GM18861 (cell line): ENCODE results near the gene HOPX.
"Not testable (repeated sequence)": the region's sequence is repeated elsewhere in the genome, so short reads cannot be mapped to it uniquely, and the experiment has no call there.

Experiments
- ATAC-seq: cut with Tn5 transposase; IDR thresholded peaks from one replicate; pipeline ENCODE4 v1.9.1; 2021; ENCODE audit not compliant: unreplicated experiment

HOPX gene

GRCh38 chr4:56630876-56631666 lies 50.0 kb downstream of the HOPX start:
- no peak for ATAC-seq

DNA sequence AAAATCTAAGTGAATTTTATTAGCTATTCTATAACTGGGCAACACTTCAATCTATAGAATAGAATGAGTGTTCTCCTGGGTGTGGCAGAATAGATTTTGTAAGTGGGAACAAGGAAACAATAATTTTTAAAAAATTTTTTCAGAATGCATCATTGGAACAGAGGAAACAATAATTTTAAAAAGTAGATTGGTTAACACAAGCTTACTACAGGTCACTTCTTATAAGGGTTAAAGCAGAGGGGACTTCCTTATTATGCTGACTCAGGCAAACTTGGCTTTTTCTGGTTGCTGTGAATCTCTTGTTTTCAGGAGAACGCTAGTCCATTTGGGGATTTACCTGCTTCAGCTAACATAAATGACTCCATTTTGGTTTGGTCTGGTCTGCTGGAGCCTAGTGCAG lies 52.5 kb downstream of the HOPX start:
- ATAC-seq: no peak

DNA sequence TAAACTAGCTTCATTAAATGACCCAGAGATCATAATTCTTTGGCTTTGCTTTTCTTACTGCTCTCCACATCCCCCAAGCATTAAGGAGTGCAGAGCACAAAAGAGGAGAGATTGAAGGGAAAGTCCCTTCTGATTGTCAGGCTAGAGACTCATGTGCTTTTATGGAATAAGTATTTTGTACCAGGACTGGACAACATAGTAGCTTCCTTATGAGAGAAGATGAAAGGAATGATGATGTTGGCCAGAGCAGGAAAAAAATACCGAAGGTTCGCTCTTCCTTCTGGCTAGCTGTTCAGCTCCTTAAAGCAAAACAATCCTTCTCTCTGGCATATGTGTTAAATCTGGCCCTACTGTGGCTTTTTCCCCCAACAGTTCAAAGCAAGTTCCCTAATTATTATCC lies 53.1 kb downstream of the HOPX start:
- no peak for ATAC-seq

DNA sequence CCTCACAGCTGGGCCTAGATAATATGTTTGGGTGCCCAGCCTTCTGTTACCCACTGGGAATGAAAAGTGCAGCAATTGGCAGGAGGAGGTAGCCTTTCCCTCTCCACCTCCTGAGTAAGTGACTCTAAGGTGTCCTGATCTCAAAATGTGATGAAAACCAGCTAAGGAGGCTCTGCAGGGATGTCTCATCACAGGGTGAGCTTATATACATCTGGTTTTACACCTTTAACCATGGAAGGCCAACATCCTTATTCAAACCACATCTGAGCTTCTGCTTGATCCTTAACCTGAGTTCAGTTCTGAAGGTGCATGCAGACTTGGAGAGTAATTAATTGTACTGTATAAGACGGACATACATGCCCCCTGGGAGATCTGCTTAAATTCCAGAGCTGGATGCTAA lies 53.7 kb downstream of the HOPX start:
- no peak for ATAC-seq

- ATAC-seq: no peak
Measured at GRCh38 chr4:56626963-56627362, 54.1 kb downstream of the HOPX start.

DNA sequence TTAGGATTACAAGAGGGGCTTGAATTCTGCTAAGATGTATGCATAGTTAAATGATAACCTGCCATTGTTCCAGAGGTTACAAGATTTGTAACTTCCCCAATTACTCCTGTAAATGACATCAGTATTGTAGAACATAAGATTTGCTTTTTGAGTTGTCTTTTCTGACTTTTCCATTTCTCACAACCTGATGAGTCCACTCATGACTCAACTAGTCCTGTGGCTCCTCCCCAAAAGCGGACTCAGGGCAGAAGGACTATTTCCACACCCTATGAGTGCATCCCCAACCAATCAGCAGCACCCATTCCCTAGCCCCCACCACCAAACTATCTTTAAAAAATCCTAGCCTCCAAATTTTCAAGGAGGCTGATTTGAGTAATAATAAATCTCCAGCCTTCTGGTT lies 54.7 kb downstream of the HOPX start:
- ATAC-seq: no peak

GRCh38 chr4:56622176-56622575 lies 58.9 kb downstream of the HOPX start:
- no peak for ATAC-seq

DNA sequence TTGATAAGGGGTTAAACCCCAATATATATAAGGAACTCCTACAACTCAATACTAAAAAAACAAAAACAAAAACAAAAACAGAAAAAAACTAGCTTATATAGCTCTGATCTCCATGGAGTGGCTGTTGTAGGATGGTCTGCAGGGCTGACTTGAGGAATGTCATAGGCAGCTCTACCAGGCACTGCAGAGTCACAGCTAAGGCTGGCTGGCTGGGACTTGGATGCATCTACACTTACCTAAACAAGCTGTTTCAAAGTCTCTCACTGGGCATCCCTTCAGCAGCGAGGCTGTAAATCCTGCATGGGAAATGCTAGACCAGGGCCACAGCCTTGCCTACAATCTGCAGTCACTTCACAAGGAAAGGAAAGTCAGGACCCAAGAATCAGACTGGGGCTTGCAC lies 61.3 kb downstream of the HOPX start:
- ATAC-seq: no peak

DNA sequence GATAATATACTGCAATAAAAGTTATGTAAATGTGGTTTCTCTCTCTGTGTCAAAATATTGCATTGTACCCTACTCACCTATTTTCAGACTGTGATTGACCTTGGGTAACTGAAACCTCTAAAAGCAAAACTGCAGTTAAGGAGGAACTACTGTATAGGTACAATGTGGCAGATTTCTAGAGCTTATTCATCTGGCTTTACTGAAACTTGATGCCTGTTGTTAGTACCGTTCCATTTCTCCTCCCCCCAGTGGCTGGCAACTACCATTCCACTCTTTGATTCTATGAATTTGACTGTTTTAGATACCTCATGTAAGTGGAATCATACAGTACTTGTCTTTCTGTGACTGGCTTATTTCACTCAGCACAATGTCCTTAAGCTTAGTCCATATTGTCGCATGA lies 61.9 kb downstream of the HOPX start:
- ATAC-seq: no peak

GRCh38 chr4:56618734-56619133 lies 62.4 kb downstream of the HOPX start:
- ATAC-seq: no peak

- ATAC-seq: no peak
Measured at GRCh38 chr4:56613101-56613862, 67.8 kb downstream of the HOPX start.

GRCh38 chr4:56612282-56612681 lies 68.8 kb downstream of the HOPX start:
- ATAC-seq: no peak

DNA sequence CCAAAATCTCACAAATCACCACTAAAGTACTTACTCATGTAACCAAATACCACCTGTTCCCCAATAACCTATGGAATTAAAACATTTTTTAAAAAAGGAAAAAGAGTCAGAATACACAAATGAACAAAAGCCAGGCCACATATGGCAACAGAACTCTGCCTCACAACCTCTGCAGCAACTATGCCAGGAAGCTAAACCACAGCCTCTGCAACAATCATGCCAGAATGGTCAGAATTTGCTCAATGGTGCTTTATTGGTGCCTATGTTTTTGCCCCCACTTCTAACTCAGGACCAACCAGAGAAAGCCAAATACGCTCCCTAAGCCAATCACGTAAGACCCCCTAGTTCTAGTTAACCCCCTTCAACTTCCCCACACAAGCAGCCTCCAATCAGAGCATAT lies 69.6 kb downstream of the HOPX start:
- no peak for ATAC-seq

- not testable (repeated sequence) for ATAC-seq
Measured at GRCh38 chr4:56610170-56610569, 70.9 kb downstream of the HOPX start.

DNA sequence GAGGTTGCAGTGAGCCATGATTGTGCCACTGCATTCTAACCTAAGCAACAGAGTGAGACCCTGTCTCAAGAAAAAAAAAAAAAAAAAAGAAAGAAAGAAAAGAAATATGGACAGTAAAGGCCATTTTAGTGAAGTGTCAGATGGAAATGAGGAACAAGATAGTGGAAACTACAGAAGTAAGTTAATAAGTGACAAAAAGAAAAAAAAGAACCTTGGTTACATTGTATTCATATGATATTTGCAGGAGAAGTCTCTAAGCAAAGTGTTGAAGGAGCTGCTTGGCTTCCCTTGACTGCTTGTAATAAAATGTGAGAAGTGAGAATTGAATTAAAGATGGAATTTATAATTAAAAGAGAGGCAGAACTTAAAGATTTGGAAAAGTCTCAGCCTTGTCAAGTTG lies 73.2 kb downstream of the HOPX start:
- peak; percentile 73 for ATAC-seq

GRCh38 chr4:56606385-56606784 lies 74.7 kb downstream of the HOPX start:
- ATAC-seq: no peak

GRCh38 chr4:56605464-56605863 lies 75.6 kb downstream of the HOPX start:
- not testable (repeated sequence) for ATAC-seq

DNA sequence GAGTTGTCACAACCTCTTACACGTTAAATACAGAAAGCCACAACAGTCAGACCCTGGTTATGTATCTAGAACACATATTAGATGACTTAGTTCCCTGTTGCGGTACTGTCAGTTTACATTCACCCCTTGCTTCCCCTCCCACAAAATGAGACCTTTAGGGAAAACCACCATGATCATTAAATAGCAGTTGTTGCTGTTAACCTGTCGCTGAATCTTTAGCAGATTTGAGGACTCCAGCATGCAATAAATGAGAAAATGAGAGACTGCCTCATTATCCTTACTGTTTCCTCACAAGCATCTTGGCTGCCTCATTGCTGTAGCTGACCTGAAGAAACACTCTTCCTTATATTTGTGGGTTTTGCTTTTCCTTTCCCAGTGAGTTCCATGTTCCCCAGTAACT lies 77.8 kb downstream of the HOPX start:
- ATAC-seq: no peak
